GM12878 (cell line): ENCODE data around the gene INPP5D. TPM values are rescaled to one million over a fixed set of nuclear protein-coding genes. Genes with fewer than 3 reads are reported as not detected.
A peak's percentile ranks its signal among the peaks of the same experiment; 100 is the strongest.

Experiments used
- ATAC-seq: fragments of 200-7000 bp; cut with Tn5 transposase; 3 replicates; pipeline ENCODE4 v1.9.1; 2020; ENCODE audit warnings: mild to moderate bottlenecking, moderate library complexity
- BruUV-seq: library from RNA; stranded (reverse); fragments of 400-500 nt; replicated peaks from 2 replicates; lab custom pipeline; 2021; lab: Mats Ljungman, UMichigan
- CTCF ChIA-PET: fragments of 300-600 bp; sonication (Branson Sonifier 250); formaldehyde crosslinking; extraction: SDS; loops from one replicate; lab custom pipeline; 2021; ENCODE audit warnings: inconsistent platforms; lab: Yijun Ruan, JAX
- POLR2A ChIA-PET: fragments of 350-600 bp; formaldehyde crosslinking; extraction: SDS; loops from one replicate; lab custom pipeline; 2021; ENCODE audit warnings: inconsistent platforms; lab: Charles Lee
- RAD21 ChIA-PET: fragments of 300-600 bp; sonication (Branson Sonifier 250); formaldehyde crosslinking; loops from one replicate; lab custom pipeline; 2023; ENCODE audit warnings: antibody characterized with exemption; ENCODE audit not compliant: unreplicated experiment; lab: Charles Lee
- SMC1A ChIA-PET: fragments of 300-600 bp; sonication (Branson Sonifier 250); formaldehyde crosslinking; loops from one replicate; lab custom pipeline; 2023; ENCODE audit not compliant: unreplicated experiment, uncharacterized antibody; lab: Charles Lee
- DNase-seq: peaks from one replicate; pipeline ENCODE4 v3.0.0-alpha.2; 2011; ENCODE audit warnings: low read depth, low spot score
- FAIRE-seq: peaks from 3 replicates; lab custom pipeline; 2011; peaks lifted over from hg19 to GRCh38; lab: Jason Lieb, UNC
- H2AFZ ChIP-seq: 2 replicates; pipeline ENCODE4 v1.6.0; 2011; ENCODE audit warnings: low read depth, low read length, control low read depth; ENCODE audit not compliant: control insufficient read depth
- H3K27ac ChIP-seq: 2 replicates; pipeline ENCODE4 v1.5.1; 2011; ENCODE audit warnings: control low read depth; ENCODE audit not compliant: control insufficient read depth, insufficient read depth
- H3K27me3 ChIP-seq, 2 experiments: replicated peaks in 1 of 2; 2 replicates each; pipeline versions ENCODE4 v1.6.0 to v1.6.1; 2011; ENCODE audit warnings: low read length in 1 of 2; ENCODE audit not compliant: control insufficient read depth in 2 of 2, insufficient read depth in 2 of 2
- H3K36me3 ChIP-seq, 2 experiments: 2 replicates each; pipeline ENCODE4 v1.5.1; 2011; ENCODE audit warnings: low read length in 1 of 2; ENCODE audit not compliant: control insufficient read depth in 2 of 2, insufficient read depth in 2 of 2
- H3K4me1 ChIP-seq: 2 replicates; pipeline ENCODE4 v1.6.1; 2011; ENCODE audit warnings: mild to moderate bottlenecking, low read length, moderate library complexity, mixed read lengths; ENCODE audit not compliant: control insufficient read depth, insufficient read depth
- H3K4me2 ChIP-seq: 2 replicates; pipeline ENCODE4 v1.6.0; 2011; ENCODE audit warnings: control low read depth; ENCODE audit not compliant: control insufficient read depth, insufficient read depth
- H3K4me3 ChIP-seq: fragments of 200-600 bp; sonication (generic); 2 replicates; pipeline ENCODE4 v1.5.1; 2016
- H3K79me2 ChIP-seq: 2 replicates; pipeline ENCODE4 v1.6.0; 2011; ENCODE audit warnings: low read length; ENCODE audit not compliant: control insufficient read depth, insufficient read depth
- H3K9ac ChIP-seq: 2 replicates; pipeline ENCODE4 v1.8.0; 2011; ENCODE audit warnings: low read length, control low read depth, mixed read lengths; ENCODE audit not compliant: control insufficient read depth, insufficient read depth
- H3K9me3 ChIP-seq: replicated peaks from 3 replicates; pipeline ENCODE4 v1.5.1; 2011; ENCODE audit warnings: mild to moderate bottlenecking, low read length; ENCODE audit not compliant: control insufficient read depth, insufficient read depth
- H4K20me1 ChIP-seq: 2 replicates; pipeline ENCODE4 v1.6.0; 2011; ENCODE audit not compliant: control insufficient read depth, insufficient read depth
- DPF2 ChIP-seq: fragments of 450-650 bp; IDR thresholded peaks from 2 replicates; pipeline ENCODE4 v1.6.1; 2017; ENCODE audit warnings: mild to moderate bottlenecking
- HDAC2 ChIP-seq: fragments of 200-600 bp; sonication (generic); IDR thresholded peaks from 2 replicates; pipeline ENCODE4 v1.6.1; 2017
- RAD21 ChIP-seq: IDR thresholded peaks from 2 replicates; pipeline ENCODE4 v1.6.1; 2011; ENCODE audit warnings: mild to moderate bottlenecking, low read depth, low read length, moderate library complexity; ENCODE audit not compliant: insufficient read depth
- ZBED1 ChIP-seq: IDR thresholded peaks from 2 replicates; pipeline ENCODE4 v1.6.1; 2016; ENCODE audit warnings: borderline replicate concordance
- ZSCAN29 ChIP-seq: fragments of 450-650 bp; IDR thresholded peaks from 2 replicates; pipeline ENCODE4 v1.6.1; 2017; ENCODE audit warnings: mild to moderate bottlenecking, moderate library complexity
- WGBS: methylation state at CpG from one replicate; pipeline ENCODE4 v1.1.6; 2016; ENCODE audit warnings: low lambda C conversion rate; ENCODE audit not compliant: insufficient replicate concordance, insufficient coverage; ENCODE audit errors: missing lambda C conversion rate; 5-methylcytosine and 5-hydroxymethylcytosine counted together
- in situ Hi-C: fragments of 300-500 bp; cut with MboI; formaldehyde crosslinking; loops from 9 replicates; pipeline ENCODE4 v1.14.3; 2018; ENCODE audit warnings: mixed read lengths
- intact Hi-C: fragments of 100-400 bp; cut with micrococcal nuclease; formaldehyde crosslinking; loops from one replicate; pipeline ENCODE4 v1.14.2; 2022; ENCODE audit not compliant: unreplicated experiment
- polyA plus RNA-seq, 11 experiments: library from polyadenylated mRNA; depleted of rRNA in 4 of 11; unstranded in 6 of 11; stranded (reverse) in 5 of 11; fragments of >200 nt; fragmentation: Nextera tagmentation in 4 of 11; fragmentation: Illumina TruSeq in 1 of 11; extraction: Ambion mirVana in 4 of 11; extraction: Trizol in 1 of 11; gene quantifications; 1 replicate in 1 of 11; 2 replicates in 10 of 11; pipeline versions ENCODE4 v1.2.1 to v1.2.3, GENCODE V29; 2011 to 2016; ENCODE audit warnings: inconsistent platforms in 2 of 11, missing spikeins in 2 of 11, low read depth in 1 of 11
- total RNA-seq, 4 experiments: library from RNA; depleted of rRNA in 3 of 4; stranded (reverse); fragments of >200 nt in 3 of 4; fragmentation: Illumina TruSeq in 1 of 4; extraction: Trizol in 1 of 4; gene quantifications; 2 replicates each; pipeline versions ENCODE4 v1.2.1 to v1.2.3, GENCODE V29; 2013 to 2021
- TF ChIP-seq, protein P1 (sequence below): IDR thresholded peaks from 2 replicates; pipeline ENCODE4 v1.6.1; 2012; ENCODE audit warnings: improper control_type of control experiment, low read depth, low read length; ENCODE audit not compliant: insufficient replicate concordance
- TF ChIP-seq, protein P2 (sequence below): fragments of 450-650 bp; conservative IDR thresholded peaks from 2 replicates; pipeline ENCODE4 v1.6.1; 2017; ENCODE audit warnings: mild to moderate bottlenecking, moderate library complexity
- TF ChIP-seq, protein P3 (sequence below): fragments of 450-650 bp; IDR thresholded peaks from 2 replicates; pipeline ENCODE4 v1.6.1; 2017; ENCODE audit warnings: borderline replicate concordance

The INPP5D gene
- total and polyA plus RNA-seq, 10 of the 15 experiments (the other 5 are each of a cell fraction or from before 2014, with no cell fraction given): 11.8 to 139 (median 88.8) TPM

DNA sequence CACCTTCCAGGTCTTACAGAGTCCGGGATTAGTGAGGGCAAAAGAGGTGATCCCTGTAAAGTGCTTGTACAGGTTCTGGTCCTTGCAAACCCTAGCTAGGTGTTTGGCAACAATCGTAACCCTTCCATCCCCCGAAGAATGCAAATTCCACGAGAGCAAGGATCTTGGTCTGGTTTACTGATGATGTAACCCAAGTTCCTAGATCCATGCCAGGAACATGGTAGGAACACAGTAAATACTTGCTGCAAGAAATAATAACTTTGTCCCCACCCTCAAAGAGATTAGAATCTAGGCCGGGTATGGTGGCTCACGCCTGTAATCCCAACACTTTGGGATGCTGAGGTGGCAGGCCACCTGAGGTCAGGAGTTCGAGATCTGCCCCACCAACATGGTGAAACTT lies 34.4 kb upstream of the INPP5D start (continued):
- TF ChIP-seq, protein P1, sequence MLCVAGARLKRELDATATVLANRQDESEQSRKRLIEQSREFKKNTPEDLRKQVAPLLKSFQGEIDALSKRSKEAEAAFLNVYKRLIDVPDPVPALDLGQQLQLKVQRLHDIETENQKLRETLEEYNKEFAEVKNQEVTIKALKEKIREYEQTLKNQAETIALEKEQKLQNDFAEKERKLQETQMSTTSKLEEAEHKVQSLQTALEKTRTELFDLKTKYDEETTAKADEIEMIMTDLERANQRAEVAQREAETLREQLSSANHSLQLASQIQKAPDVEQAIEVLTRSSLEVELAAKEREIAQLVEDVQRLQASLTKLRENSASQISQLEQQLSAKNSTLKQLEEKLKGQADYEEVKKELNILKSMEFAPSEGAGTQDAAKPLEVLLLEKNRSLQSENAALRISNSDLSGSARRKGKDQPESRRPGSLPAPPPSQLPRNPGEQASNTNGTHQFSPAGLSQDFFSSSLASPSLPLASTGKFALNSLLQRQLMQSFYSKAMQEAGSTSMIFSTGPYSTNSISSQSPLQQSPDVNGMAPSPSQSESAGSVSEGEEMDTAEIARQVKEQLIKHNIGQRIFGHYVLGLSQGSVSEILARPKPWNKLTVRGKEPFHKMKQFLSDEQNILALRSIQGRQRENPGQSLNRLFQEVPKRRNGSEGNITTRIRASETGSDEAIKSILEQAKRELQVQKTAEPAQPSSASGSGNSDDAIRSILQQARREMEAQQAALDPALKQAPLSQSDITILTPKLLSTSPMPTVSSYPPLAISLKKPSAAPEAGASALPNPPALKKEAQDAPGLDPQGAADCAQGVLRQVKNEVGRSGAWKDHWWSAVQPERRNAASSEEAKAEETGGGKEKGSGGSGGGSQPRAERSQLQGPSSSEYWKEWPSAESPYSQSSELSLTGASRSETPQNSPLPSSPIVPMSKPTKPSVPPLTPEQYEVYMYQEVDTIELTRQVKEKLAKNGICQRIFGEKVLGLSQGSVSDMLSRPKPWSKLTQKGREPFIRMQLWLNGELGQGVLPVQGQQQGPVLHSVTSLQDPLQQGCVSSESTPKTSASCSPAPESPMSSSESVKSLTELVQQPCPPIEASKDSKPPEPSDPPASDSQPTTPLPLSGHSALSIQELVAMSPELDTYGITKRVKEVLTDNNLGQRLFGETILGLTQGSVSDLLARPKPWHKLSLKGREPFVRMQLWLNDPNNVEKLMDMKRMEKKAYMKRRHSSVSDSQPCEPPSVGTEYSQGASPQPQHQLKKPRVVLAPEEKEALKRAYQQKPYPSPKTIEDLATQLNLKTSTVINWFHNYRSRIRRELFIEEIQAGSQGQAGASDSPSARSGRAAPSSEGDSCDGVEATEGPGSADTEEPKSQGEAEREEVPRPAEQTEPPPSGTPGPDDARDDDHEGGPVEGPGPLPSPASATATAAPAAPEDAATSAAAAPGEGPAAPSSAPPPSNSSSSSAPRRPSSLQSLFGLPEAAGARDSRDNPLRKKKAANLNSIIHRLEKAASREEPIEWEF: no peak

DNA sequence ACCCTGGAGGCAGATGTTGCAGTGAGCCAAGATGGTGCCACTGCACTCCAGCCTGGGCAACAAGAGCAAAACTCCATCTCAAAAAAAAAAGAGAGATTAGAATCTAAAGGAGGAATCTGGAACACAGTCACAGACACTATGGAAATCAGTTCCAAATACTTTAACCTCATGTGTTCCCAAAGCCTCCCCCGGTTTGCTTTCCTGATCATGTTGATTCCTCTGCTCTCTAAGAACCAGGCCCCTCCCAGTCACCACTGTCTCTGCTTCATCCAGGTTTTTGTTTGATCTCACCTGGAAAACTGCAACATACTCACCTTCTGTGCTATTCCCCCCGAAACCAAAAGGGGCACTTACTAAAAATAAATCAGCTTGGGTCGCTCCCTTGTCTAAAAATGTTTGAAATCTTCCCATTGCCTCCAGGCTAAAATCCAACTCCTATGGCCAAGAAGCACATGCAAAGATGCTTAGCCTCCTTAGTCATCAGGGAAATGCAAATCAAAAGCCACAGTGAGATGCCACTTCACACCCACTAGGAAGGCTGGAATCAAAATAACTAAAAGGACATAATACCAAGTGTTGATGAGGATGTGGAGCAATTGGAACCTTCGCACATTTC lies 33.8 kb upstream of the INPP5D start:
- Histone ChIP-seq H3K27me3 (peaks cover 0 to 1% of the 10 kb centered on the region in 2 experiments; a peak in 1 of 4 replicates), H4K20me1 (no peaks in the 10 kb centered on the region), H3K4me2 (no peak overlapping the region), H3K9me3 (no peaks in the 10 kb centered on the region), H2AFZ (no peak overlapping the region), H3K9ac (no peak overlapping the region), H3K79me2 (no peaks in the 10 kb centered on the region), H3K36me3 (no peaks in the 10 kb centered on the region), H3K27ac (no peak overlapping the region), H3K4me3 (no peak overlapping the region), H3K4me1 (no peaks in the 10 kb centered on the region)
- BruUV-seq: no TSS peak
- ATAC-seq (no peak), DNase-seq (no peak), FAIRE-seq (peak; percentile 7)
- ChIA-PET POLR2A (no interaction called here), SMC1A (no interaction called here), RAD21 (no interaction called here), CTCF (interaction anchor here (1.0 to 1.1 kb wide), 2 partner anchors 20 to 217 kb away, joined by 3 read pairs; no protein-coding TSS in a partner anchor)
- intact Hi-C loops (loop anchor here (5.0 kb wide), 2 partner anchors 174 to 264 kb away; no protein-coding TSS in a partner anchor), in situ Hi-C loops (loop anchor here (5.0 kb wide), 1 partner anchor 174 kb away; no protein-coding TSS in a partner anchor)
- 62% methylated on average over 4 of the region's 4 CpGs for WGBS
- TF ChIP-seq DPF2 (no peak), ZSCAN29 (no peak), RAD21 (no peak), ZBED1 (no peak), HDAC2 (no peak)
- TF ChIP-seq, protein P2, sequence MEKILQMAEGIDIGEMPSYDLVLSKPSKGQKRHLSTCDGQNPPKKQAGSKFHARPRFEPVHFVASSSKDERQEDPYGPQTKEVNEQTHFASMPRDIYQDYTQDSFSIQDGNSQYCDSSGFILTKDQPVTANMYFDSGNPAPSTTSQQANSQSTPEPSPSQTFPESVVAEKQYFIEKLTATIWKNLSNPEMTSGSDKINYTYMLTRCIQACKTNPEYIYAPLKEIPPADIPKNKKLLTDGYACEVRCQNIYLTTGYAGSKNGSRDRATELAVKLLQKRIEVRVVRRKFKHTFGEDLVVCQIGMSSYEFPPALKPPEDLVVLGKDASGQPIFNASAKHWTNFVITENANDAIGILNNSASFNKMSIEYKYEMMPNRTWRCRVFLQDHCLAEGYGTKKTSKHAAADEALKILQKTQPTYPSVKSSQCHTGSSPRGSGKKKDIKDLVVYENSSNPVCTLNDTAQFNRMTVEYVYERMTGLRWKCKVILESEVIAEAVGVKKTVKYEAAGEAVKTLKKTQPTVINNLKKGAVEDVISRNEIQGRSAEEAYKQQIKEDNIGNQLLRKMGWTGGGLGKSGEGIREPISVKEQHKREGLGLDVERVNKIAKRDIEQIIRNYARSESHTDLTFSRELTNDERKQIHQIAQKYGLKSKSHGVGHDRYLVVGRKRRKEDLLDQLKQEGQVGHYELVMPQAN: no peak
- TF ChIP-seq, protein P3, sequence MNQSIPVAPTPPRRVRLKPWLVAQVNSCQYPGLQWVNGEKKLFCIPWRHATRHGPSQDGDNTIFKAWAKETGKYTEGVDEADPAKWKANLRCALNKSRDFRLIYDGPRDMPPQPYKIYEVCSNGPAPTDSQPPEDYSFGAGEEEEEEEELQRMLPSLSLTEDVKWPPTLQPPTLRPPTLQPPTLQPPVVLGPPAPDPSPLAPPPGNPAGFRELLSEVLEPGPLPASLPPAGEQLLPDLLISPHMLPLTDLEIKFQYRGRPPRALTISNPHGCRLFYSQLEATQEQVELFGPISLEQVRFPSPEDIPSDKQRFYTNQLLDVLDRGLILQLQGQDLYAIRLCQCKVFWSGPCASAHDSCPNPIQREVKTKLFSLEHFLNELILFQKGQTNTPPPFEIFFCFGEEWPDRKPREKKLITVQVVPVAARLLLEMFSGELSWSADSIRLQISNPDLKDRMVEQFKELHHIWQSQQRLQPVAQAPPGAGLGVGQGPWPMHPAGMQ: no peak
